GM18868 (cell line): ENCODE results near the gene OSBP2.

ENCODE experiments used
- ATAC-seq: cut with Tn5 transposase; IDR thresholded peaks from one replicate; pipeline ENCODE4 v1.9.1; 2021; ENCODE audit warnings: mild to moderate bottlenecking, moderate library complexity; ENCODE audit not compliant: unreplicated experiment

Gene OSBP2

GRCh38 chr22:30804626-30805025, 110.0 kb downstream of the OSBP2 start:
- no peak for ATAC-seq

DNA sequence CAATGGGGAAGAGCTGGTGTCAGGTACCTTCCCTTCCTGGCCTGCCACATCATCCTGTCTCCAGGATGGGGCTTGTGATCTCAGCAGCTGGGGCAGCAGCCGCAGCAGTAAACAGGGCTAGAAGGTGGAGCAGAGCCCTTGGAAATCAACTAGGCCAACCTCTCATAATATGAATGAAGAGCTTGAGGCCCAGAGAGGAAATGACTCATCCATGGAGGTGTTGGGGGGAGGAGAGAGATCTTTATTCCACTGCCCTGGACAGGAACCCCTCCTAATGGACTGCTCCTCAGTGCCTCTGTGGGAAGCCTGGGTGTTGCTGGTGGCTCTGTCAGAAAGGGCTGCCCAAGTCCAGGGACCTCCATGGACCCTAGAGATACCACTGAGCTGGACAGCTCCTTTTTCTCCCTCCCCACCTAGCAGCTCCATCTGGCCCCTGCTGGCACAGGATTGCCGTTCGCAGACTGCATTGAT, 111.8 kb downstream of the OSBP2 start:
- ATAC-seq, result no peak

- no peak for ATAC-seq
Measured at GRCh38 chr22:30809086-30809485, 114.4 kb downstream of the OSBP2 start.

- no peak for ATAC-seq
Measured at GRCh38 chr22:30810105-30810504, 115.4 kb downstream of the OSBP2 start.

DNA sequence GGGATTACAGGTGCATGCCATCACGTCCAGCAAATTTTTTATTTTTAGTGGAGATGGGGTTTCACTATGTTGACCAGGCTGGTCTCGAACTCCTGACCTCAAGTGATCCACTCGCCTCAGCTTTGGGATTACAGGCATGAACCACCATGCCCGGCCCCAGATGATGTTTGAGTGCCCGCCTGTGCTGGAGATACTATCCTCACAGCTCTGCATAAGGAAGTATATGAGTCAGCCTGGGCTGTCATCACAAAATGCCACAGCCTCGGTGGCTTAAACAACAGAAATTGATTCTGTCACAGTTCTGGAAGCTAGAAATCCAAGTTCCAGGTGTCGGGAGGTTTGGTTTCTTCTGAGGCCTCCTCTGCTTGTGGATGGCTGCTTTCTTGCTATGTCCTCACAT, 119.3 kb downstream of the OSBP2 start:
- ATAC-seq, result no peak

DNA sequence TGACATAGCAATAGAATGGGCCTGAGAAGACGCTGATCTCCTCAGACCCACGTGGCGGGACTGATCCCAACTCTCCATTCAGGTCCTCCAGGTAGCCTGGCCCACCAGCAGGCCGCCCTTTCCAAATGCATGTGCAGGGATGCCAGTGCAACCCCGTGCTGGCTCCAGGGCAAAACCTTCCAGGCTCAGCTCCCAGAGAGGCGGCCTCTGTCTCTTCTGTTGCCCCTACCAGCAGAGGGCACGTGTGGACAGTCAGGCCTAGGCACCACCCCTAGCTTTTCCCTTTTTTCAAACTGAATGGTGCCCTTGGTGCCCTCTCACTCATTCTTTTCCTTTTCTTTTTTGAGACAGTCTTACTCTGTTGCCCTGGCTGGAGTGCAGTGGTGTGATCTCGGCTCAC, 121.7 kb downstream of the OSBP2 start:
- ATAC-seq, result no peak

GRCh38 chr22:30821381-30821780, 126.7 kb downstream of the OSBP2 start:
- ATAC-seq, result no peak

DNA sequence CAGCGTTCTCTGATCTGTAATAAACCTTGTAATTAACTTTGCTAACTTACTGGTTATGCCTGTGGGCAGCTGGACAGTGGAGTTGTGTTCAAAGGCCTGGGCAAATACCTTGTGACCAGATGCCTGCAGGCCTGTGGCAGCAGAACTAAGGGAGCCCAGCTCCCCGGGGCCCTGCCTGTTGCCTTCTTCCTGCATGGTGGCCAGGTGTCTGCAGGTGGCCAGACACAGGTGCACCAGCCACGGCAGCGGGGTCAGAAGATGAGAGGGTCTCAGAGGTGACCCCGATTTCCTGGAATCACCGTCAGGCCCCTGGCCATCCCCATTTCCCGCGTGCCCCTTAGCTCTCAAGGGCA, 127.2 kb downstream of the OSBP2 start:
- no peak for ATAC-seq

DNA sequence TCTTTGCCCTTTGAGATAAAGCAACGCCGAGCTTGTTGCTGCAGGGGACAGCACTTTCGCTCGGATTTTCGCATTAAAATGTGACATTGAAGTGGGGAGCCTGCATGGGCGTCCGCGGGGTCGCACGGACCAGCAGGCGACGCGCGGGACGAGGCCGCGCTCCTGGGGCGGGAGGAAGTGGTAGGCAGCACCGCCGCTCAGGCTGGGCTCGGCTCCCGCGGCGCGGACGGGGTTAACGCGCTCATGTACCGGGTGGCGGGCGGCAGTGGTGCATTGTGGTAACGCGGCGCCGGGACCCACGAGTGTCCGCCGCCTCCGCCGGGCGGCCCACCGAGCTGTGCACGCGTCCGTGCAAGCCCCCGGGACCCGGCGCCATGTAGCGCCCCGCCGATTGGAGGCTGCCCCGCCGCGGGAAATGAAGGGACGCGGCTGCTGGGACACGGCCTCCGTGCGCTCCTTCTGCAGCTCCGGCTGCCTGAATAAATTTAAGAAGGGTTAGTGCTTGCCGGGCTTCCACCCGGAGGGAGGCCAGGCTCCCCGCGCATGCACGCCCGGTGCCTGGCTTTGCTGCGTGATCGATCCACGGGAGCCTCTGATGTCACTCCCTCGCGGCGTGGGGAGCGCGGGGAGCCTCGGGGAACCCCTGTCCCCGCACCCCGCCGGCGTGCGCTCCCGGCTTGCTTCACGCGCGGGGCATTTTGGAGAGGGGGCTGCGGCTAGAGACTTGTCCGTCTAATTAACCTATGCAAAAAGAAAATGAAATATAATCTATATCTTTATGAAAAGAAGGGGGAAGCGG, 127.7 kb downstream of the OSBP2 start:
- ATAC-seq, result no peak

- ATAC-seq, result no peak
Measured at GRCh38 chr22:30823015-30823370, 128.3 kb downstream of the OSBP2 start.

- no peak for ATAC-seq
Measured at GRCh38 chr22:30824096-30824495, 129.4 kb downstream of the OSBP2 start.

GRCh38 chr22:30824711-30825110, 130.0 kb downstream of the OSBP2 start:
- no peak for ATAC-seq

GRCh38 chr22:30825711-30826505, 131.2 kb downstream of the OSBP2 start:
- no peak for ATAC-seq

DNA sequence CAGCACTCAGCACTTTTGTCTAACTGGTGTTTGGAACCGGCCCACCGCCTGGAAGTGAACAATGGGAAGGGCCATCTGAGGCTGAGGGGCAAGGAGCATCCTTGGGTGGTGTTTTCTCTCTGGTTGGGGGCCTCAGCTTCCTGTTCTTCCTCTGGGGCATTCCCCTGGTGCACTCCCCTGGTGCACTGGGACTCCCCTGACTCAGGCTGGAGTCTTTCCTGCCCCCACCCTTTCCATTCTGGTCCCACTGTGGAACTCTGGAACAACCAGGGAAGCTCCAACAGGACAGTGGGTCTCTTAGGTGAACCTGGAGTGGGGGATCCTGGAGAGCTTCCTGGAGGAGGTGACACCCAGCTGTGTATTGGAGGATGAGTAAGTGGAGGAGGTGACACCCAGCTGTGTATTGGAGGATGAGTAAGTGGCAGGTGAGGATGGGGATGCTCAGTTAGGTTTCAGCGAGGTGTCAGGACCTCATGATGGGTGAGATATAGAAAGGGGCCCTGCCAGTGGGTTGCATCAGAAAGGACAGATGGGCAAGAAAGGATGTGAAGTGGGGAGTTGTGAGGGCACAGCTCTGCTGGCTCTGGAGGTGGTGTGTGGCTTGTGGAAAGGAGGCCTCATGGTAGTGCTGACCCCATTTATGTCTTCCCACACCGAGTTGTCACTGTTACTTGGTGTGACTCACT, 132.1 kb downstream of the OSBP2 start:
- no peak for ATAC-seq

DNA sequence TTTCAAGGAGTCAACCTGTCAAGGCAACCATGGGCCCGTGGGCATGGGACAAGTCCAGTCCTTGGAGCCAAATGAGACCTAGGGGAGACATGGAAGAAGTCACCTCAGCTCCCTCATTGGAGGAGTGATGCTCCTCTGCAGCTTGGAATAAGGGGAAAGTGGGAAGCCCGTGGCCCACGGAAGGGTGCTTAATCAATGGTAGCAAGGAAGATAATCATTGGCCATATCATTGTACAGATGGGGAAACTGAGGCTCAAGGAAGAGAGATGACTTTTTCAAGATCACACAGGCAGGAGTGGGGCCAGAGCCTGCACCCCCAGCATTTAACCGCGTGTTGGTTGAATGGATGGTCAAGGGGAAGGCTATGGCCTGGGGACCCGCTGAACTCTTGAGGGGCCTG, 133.0 kb downstream of the OSBP2 start:
- ATAC-seq, result no peak

- no peak for ATAC-seq
Measured at GRCh38 chr22:30828187-30829155, 133.8 kb downstream of the OSBP2 start.

DNA sequence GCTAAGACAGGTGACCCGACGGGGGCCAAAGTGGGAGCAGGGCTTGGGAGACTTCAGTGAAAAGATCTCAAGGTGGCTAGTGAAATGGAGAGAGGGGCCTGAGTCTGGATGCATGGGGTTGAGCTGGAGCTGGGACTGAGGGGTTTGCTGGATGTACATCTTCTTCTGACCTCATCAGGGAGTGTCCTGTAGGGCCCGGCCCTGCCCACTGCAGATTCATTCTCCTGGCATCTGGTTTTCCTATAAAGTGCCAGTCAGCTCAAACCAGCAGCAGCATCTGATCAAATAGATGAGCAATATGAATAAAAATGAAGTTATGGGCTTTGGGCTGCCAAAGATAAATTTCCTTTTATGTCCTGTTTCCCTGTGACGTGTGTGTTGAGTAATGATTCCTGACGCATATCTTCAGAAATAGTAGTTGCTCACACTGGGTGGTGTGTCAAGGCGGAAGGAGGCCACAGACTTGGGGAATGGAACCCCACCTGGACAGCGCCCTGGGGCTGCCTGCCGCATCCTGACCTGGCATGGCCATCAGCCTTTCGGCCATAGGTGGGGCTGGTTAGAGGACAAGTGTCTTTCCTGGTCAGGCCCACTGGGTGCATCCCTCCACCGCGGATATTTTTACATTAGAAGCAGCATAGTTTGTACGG, 135.4 kb downstream of the OSBP2 start:
- ATAC-seq, result no peak

GRCh38 chr22:30830907-30831306, 136.2 kb downstream of the OSBP2 start:
- no peak for ATAC-seq

- ATAC-seq, result no peak
Measured at GRCh38 chr22:30832407-30832987, 137.8 kb downstream of the OSBP2 start.

DNA sequence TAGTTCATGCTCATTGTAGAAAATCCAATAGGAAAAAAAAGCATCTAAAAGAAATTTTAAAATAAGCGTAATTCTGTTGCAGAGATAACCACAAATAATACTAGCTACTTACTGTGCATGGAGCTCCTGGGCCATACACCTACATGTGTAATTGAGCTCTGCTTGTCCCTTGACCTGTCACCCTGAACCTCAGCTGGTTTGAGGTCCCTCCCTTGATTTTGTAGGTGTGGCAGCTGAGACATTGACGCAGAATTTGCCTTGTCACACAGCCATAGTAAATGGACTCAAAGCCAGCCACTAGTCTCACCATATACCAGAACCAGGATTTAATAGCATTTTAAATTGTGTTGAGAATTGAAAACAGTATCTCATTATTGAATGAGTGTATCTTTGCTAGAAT, 138.6 kb downstream of the OSBP2 start:
- ATAC-seq, result no peak
